Measurements from ENCODE around the gene ZNF408.

DNA sequence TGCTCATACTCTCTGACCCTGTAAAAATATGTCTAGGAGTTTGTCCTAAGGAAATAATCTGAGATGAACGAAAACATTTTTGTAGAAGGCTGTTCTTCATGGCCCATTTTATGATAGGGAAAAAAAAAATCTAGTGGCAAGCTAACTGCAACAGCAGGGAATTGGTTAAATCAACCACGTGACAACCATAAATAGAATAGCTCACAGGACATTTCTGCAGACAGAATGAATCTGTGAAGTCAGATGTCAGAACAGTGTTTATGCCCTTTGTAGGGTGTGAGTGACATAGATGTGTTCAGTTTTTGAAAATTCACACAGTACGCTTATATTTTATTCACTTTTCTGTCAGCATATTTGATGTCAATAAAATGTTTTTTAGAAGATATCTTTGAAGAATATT is 16.5 kb upstream of the ZNF408 start:
- no peak for TF ChIP-seq YY1 (IDR thresholded peaks at IDR 0.05; ENCODE audit: low read depth)
- no peak for TF ChIP-seq RAD21 (IDR thresholded peaks at IDR 0.05; ENCODE audit: low read length)
- TF ChIP-seq CTCF (IDR thresholded peaks at IDR 0.05) = no peak
- no peak for TF ChIP-seq NFIC (IDR thresholded peaks at IDR 0.05; ENCODE audit: borderline replicate concordance)
- TF ChIP-seq RXRA (IDR thresholded peaks at IDR 0.05; ENCODE audit: borderline replicate concordance, low read depth) = no peak
- no peak for TF ChIP-seq CHD2 (IDR thresholded peaks at IDR 0.05; ENCODE audit: low read length, partially characterized antibody)
- TF ChIP-seq SMC3 (IDR thresholded peaks at IDR 0.05; ENCODE audit: low read depth, low read length) = no peak
